Measurements from ENCODE around the gene SLC22A17. TPM values are rescaled to one million over a fixed set of nuclear protein-coding genes. Genes with fewer than 3 reads are reported as not detected.

Gene SLC22A17
- total and polyA plus RNA-seq, 9 of the 15 experiments (the other 6 are each of a cell fraction or from before 2014, with no cell fraction given), result 0.07 to 0.09 TPM; not detected in 7

- POLR2A ChIA-PET, result interaction anchor here (0.6 to 2.8 kb wide), 3 partner anchors 10 to 225 kb away, joined by 4 to 13 read pairs (median 6); partner anchors contain the start of genes BCL2L2 and PPP1R3E
These were observed 36.4 kb downstream of the SLC22A17 start for GRCh38 chr14:23316300-23316699.

DNA sequence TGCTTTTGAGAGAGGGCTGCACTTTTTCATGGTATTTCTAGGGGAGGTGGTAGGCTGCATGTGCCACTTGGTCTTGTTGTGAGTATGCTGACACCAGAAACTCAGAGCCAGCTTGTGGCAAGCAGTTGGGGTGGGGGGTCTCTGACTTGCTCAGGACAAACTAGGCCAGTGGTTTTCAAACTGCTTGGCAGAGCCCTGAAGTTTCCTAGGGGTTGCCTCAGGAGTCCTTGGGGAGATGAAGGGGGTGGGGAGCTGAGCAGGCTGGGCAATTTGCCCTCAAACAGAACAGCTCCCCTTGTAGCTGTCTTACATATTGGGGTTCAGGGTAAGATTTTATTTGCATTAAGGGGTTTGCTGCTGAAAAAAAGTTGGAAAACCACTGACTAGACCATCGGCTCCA, 42.1 kb downstream of the SLC22A17 start:
- Histone ChIP-seq H3K4me1 (replicated peaks in 1 of 2; ENCODE audit: control insufficient read depth in 2 of 2, insufficient read depth in 2 of 2, low read length in 2 of 2) (peaks cover 18 to 23% of the 10 kb centered on the region in 2 experiments; a peak in 4 of 5 replicates), H3K9ac (ENCODE audit: insufficient read depth in 1 of 2, low read depth in 2 of 2, low read length in 2 of 2) (no peak overlapping the region), H4K20me1 (replicated peaks; ENCODE audit: control insufficient read depth, insufficient read depth, low read length) (no peaks in the 10 kb centered on the region), H3K9me3 (replicated peaks; ENCODE audit: control insufficient read depth, insufficient read depth, low read depth, low read length) (no peaks in the 10 kb centered on the region), H3K36me3 (ENCODE audit: control insufficient read depth, insufficient read depth, low read length) (peaks cover 56% of the 10 kb centered on the region), H3K4me2 (ENCODE audit: insufficient read depth, low read length) (no peak overlapping the region), H3K9me1 (ENCODE audit: control insufficient read depth, insufficient read depth, low read length) (peaks cover 4% of the 10 kb centered on the region), H3K79me2 (ENCODE audit: control insufficient read depth, insufficient read depth, low read length) (peaks cover 45% of the 10 kb centered on the region), H3K4me3 (no peak overlapping the region), H3K27me3 (ENCODE audit: control insufficient read depth in 2 of 2, insufficient read depth in 2 of 2, low read length in 2 of 2) (no peaks in the 10 kb centered on the region), H2AFZ (ENCODE audit: low read depth, low read length) (no peak overlapping the region), H3K27ac (ENCODE audit: extremely low read depth, low read depth, low read length) (no peak overlapping the region)
- FAIRE-seq (no peak), DNase-seq (ENCODE audit: extremely low read depth in 1 of 4, low spot score in 3 of 4) (no peak), ATAC-seq (no peak)
- BruUV-seq (replicated peaks), result no TSS peak
- POLR2A ChIA-PET, result interaction anchor here (3.9 kb wide), 1 partner anchor 10 kb away, joined by 30 read pairs; the partner anchor contains the start of gene PABPN1
- intact Hi-C loops (cut with micrococcal nuclease), result no loop called here
- CTCF ChIA-PET (ENCODE audit: low intra/inter-chr PET ratio), result no interaction called here
- in situ Hi-C loops (cut with MboI), result no loop called here
- WGBS (ENCODE audit: insufficient coverage, low coverage, missing lambda C conversion rate), result 100% methylated on average over 1 of the region's 1 CpG
- TF ChIP-seq, protein P1, sequence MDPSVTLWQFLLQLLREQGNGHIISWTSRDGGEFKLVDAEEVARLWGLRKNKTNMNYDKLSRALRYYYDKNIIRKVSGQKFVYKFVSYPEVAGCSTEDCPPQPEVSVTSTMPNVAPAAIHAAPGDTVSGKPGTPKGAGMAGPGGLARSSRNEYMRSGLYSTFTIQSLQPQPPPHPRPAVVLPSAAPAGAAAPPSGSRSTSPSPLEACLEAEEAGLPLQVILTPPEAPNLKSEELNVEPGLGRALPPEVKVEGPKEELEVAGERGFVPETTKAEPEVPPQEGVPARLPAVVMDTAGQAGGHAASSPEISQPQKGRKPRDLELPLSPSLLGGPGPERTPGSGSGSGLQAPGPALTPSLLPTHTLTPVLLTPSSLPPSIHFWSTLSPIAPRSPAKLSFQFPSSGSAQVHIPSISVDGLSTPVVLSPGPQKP (CRISPR knock-in tag; IDR thresholded peaks at IDR 0.05), result no peak
- TF ChIP-seq ZNF316 (IDR thresholded peaks at IDR 0.05) (no peak), FOXK2 (conservative IDR thresholded peaks at IDR 0.05 in 1 of 2, IDR thresholded peaks at IDR 0.05 in 1 of 2; ENCODE audit: low read depth in 2 of 2) (no peak), KLF16 (IDR thresholded peaks at IDR 0.05) (no peak), GTF2E2 (tag; IDR thresholded peaks at IDR 0.05) (no peak), DDX20 (tag; IDR thresholded peaks at IDR 0.05; ENCODE audit: low read depth) (no peak), NFRKB (IDR thresholded peaks at IDR 0.05; ENCODE audit: low read depth) (no peak)

More at GRCh38 chr14:23316300-23316699, 36.4 kb downstream of the SLC22A17 start:
- no peak for ATAC-seq
- in situ Hi-C loops (cut with MboI) (no loop called here), intact Hi-C loops (cut with micrococcal nuclease) (no loop called here)
- H3K27ac ChIP-seq (ENCODE audit: extremely low read depth, low read depth, low read length), result no peak overlapping the region
- BruUV-seq (replicated peaks), result no TSS peak
- no peak overlapping the region for H3K4me3 ChIP-seq
- peaks cover 7 to 9% of the 10 kb centered on the region in 2 experiments; a peak in 3 of 5 replicates for H3K4me1 ChIP-seq (replicated peaks in 1 of 2; ENCODE audit: control insufficient read depth in 2 of 2, insufficient read depth in 2 of 2, low read length in 2 of 2)
- H3K9me3 ChIP-seq (replicated peaks; ENCODE audit: control insufficient read depth, insufficient read depth, low read depth, low read length), result no peaks in the 10 kb centered on the region
- H3K9me1 ChIP-seq (ENCODE audit: control insufficient read depth, insufficient read depth, low read length), result no peaks in the 10 kb centered on the region
- peak; percentile 12; the same call in 1 of the 2 replicates for TF ChIP-seq JUND (IDR thresholded peaks at IDR 0.05; ENCODE audit: borderline replicate concordance, low read depth, low read length)
- no peak for TF ChIP-seq JUND (tag; IDR thresholded peaks at IDR 0.05; ENCODE audit: borderline replicate concordance, low read depth, low read length)
- peak; percentile 36; the same call in 1 of the 2 replicates for TF ChIP-seq FOSL1 (tag; conservative IDR thresholded peaks at IDR 0.05)
- TF ChIP-seq, protein P2, sequence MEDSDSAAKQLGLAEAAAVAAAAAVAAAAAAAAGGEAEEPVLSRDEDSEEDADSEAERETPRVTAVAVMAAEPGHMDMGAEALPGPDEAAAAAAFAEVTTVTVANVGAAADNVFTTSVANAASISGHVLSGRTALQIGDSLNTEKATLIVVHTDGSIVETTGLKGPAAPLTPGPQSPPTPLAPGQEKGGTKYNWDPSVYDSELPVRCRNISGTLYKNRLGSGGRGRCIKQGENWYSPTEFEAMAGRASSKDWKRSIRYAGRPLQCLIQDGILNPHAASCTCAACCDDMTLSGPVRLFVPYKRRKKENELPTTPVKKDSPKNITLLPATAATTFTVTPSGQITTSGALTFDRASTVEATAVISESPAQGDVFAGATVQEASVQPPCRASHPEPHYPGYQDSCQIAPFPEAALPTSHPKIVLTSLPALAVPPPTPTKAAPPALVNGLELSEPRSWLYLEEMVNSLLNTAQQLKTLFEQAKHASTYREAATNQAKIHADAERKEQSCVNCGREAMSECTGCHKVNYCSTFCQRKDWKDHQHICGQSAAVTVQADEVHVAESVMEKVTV (CRISPR knock-in tag; IDR thresholded peaks at IDR 0.05), result no peak
- H3K79me2 ChIP-seq (ENCODE audit: control insufficient read depth, insufficient read depth, low read length), result 0 out of 3 replicates have a peak, but pooled peaks cover 4% of the 10 kb centered on the region
- CTCF ChIA-PET (ENCODE audit: low intra/inter-chr PET ratio), result no interaction called here
- H3K9ac ChIP-seq (ENCODE audit: insufficient read depth in 1 of 2, low read depth in 2 of 2, low read length in 2 of 2), result no peak overlapping the region
- no peak overlapping the region for H2AFZ ChIP-seq (ENCODE audit: low read depth, low read length)
- H3K27me3 ChIP-seq (ENCODE audit: control insufficient read depth in 2 of 2, insufficient read depth in 2 of 2, low read length in 2 of 2), result no peaks in the 10 kb centered on the region
- WGBS (ENCODE audit: insufficient coverage, low coverage, missing lambda C conversion rate), result 81% methylated on average over 5 of the region's 5 CpGs
- H3K4me2 ChIP-seq (ENCODE audit: insufficient read depth, low read length), result no peak overlapping the region
- peaks cover 32% of the 10 kb centered on the region for H3K36me3 ChIP-seq (ENCODE audit: control insufficient read depth, insufficient read depth, low read length)
- no peak for DNase-seq (ENCODE audit: extremely low read depth in 1 of 4, low spot score in 3 of 4)
- H4K20me1 ChIP-seq (replicated peaks; ENCODE audit: control insufficient read depth, insufficient read depth, low read length), result no peaks in the 10 kb centered on the region
- no peak for FAIRE-seq
